Measurements from ENCODE around the gene ACAN.

GRCh38 chr15:88785217-88785616 is 18.0 kb upstream of the ACAN start:
- TF ChIP-seq USF2 (CRISPR knock-in tag; IDR thresholded peaks at IDR 0.05) (no peak), TEAD1 (CRISPR knock-in tag; IDR thresholded peaks at IDR 0.05) (no peak), ZNF423 (CRISPR knock-in tag; IDR thresholded peaks at IDR 0.05) (no peak), NR3C1 (CRISPR knock-in tag; conservative IDR thresholded peaks at IDR 0.05; ENCODE audit: low read depth) (no peak), TCF7 (CRISPR knock-in tag; IDR thresholded peaks at IDR 0.05; ENCODE audit: low read depth) (no peak), E2F1 (CRISPR knock-in tag; IDR thresholded peaks at IDR 0.05) (no peak), ATF1 (CRISPR knock-in tag; IDR thresholded peaks at IDR 0.05) (no peak), ETV6 (CRISPR knock-in tag; IDR thresholded peaks at IDR 0.05) (no peak), ZNF263 (CRISPR knock-in tag; IDR thresholded peaks at IDR 0.05; ENCODE audit: low read depth) (no peak), OVOL2 (CRISPR knock-in tag; IDR thresholded peaks at IDR 0.05; ENCODE audit: borderline replicate concordance) (no peak)
- TF ChIP-seq, protein P1, sequence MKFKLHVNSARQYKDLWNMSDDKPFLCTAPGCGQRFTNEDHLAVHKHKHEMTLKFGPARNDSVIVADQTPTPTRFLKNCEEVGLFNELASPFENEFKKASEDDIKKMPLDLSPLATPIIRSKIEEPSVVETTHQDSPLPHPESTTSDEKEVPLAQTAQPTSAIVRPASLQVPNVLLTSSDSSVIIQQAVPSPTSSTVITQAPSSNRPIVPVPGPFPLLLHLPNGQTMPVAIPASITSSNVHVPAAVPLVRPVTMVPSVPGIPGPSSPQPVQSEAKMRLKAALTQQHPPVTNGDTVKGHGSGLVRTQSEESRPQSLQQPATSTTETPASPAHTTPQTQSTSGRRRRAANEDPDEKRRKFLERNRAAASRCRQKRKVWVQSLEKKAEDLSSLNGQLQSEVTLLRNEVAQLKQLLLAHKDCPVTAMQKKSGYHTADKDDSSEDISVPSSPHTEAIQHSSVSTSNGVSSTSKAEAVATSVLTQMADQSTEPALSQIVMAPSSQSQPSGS (CRISPR knock-in tag; IDR thresholded peaks at IDR 0.05; ENCODE audit: borderline replicate concordance, low read depth): no peak
- TF ChIP-seq, protein P2, sequence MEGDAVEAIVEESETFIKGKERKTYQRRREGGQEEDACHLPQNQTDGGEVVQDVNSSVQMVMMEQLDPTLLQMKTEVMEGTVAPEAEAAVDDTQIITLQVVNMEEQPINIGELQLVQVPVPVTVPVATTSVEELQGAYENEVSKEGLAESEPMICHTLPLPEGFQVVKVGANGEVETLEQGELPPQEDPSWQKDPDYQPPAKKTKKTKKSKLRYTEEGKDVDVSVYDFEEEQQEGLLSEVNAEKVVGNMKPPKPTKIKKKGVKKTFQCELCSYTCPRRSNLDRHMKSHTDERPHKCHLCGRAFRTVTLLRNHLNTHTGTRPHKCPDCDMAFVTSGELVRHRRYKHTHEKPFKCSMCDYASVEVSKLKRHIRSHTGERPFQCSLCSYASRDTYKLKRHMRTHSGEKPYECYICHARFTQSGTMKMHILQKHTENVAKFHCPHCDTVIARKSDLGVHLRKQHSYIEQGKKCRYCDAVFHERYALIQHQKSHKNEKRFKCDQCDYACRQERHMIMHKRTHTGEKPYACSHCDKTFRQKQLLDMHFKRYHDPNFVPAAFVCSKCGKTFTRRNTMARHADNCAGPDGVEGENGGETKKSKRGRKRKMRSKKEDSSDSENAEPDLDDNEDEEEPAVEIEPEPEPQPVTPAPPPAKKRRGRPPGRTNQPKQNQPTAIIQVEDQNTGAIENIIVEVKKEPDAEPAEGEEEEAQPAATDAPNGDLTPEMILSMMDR (IDR thresholded peaks at IDR 0.05): no peak
- TF ChIP-seq, protein P3, sequence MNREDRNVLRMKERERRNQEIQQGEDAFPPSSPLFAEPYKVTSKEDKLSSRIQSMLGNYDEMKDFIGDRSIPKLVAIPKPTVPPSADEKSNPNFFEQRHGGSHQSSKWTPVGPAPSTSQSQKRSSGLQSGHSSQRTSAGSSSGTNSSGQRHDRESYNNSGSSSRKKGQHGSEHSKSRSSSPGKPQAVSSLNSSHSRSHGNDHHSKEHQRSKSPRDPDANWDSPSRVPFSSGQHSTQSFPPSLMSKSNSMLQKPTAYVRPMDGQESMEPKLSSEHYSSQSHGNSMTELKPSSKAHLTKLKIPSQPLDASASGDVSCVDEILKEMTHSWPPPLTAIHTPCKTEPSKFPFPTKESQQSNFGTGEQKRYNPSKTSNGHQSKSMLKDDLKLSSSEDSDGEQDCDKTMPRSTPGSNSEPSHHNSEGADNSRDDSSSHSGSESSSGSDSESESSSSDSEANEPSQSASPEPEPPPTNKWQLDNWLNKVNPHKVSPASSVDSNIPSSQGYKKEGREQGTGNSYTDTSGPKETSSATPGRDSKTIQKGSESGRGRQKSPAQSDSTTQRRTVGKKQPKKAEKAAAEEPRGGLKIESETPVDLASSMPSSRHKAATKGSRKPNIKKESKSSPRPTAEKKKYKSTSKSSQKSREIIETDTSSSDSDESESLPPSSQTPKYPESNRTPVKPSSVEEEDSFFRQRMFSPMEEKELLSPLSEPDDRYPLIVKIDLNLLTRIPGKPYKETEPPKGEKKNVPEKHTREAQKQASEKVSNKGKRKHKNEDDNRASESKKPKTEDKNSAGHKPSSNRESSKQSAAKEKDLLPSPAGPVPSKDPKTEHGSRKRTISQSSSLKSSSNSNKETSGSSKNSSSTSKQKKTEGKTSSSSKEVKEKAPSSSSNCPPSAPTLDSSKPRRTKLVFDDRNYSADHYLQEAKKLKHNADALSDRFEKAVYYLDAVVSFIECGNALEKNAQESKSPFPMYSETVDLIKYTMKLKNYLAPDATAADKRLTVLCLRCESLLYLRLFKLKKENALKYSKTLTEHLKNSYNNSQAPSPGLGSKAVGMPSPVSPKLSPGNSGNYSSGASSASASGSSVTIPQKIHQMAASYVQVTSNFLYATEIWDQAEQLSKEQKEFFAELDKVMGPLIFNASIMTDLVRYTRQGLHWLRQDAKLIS (CRISPR knock-in tag; IDR thresholded peaks at IDR 0.05; ENCODE audit: borderline replicate concordance): no peak
- TF ChIP-seq, protein P4, sequence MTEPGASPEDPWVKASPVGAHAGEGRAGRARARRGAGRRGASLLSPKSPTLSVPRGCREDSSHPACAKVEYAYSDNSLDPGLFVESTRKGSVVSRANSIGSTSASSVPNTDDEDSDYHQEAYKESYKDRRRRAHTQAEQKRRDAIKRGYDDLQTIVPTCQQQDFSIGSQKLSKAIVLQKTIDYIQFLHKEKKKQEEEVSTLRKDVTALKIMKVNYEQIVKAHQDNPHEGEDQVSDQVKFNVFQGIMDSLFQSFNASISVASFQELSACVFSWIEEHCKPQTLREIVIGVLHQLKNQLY (CRISPR knock-in tag; IDR thresholded peaks at IDR 0.05): no peak

All from WTC11 (cell line).